ENCODE measurements around the gene KATNA1. TPM values are rescaled to one million over a fixed set of nuclear protein-coding genes. Genes with fewer than 3 reads are reported as not detected.

KATNA1 gene
- total and polyA plus RNA-seq, 9 of the 15 experiments (the other 6 are each of a cell fraction or from before 2014, with no cell fraction given), result 22.5 to 76.9 (median 45.0) TPM

DNA sequence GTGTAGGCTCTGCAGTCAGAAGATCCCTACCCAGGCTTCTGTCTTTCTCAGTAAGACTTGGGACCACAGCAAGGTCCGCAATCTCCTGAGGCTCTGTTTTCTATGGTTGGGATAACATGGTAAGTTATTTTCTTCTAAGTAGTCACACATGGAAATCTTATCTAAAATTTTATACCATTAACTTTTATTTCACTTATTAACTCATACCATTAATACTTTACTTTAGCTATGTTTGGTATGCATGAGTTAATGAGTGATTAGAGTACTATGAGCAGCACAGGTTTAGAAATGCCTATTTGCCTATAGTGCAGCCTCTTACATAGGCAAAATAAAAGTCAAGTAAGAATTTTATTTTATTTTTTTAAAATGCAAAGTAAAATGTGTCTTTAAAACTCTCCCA, 55.1 kb downstream of the KATNA1 start:
- peaks cover 67% of the 10 kb centered on the region for H3K36me3 ChIP-seq (ENCODE audit: control insufficient read depth, insufficient read depth, low read length)
- no peaks in the 10 kb centered on the region for H3K4me1 ChIP-seq (replicated peaks in 1 of 2; ENCODE audit: control insufficient read depth in 2 of 2, insufficient read depth in 2 of 2, low read length in 2 of 2)
- no peak overlapping the region for H3K9ac ChIP-seq (ENCODE audit: insufficient read depth in 1 of 2, low read depth in 2 of 2, low read length in 2 of 2)
- H3K9me1 ChIP-seq (ENCODE audit: control insufficient read depth, insufficient read depth, low read length), result no peaks in the 10 kb centered on the region
- no peaks in the 10 kb centered on the region for H3K79me2 ChIP-seq (ENCODE audit: control insufficient read depth, insufficient read depth, low read length)
- FAIRE-seq (no peak), DNase-seq (ENCODE audit: extremely low read depth in 1 of 4, low spot score in 3 of 4) (no peak), ATAC-seq (peak; percentile 23; the same call in 1 of the 3 replicates)
- no peak overlapping the region for H3K4me3 ChIP-seq
- no peaks in the 10 kb centered on the region for H3K9me3 ChIP-seq (replicated peaks; ENCODE audit: control insufficient read depth, insufficient read depth, low read depth, low read length)
- no peak overlapping the region for H3K27ac ChIP-seq (ENCODE audit: extremely low read depth, low read depth, low read length)
- ChIA-PET POLR2A (interaction anchor here (0.8 to 1.2 kb wide), 3 partner anchors 9 to 16 kb away, joined by 3 to 6 read pairs (median 3); no protein-coding TSS in a partner anchor), CTCF (ENCODE audit: low intra/inter-chr PET ratio) (no interaction called here)
- no peaks in the 10 kb centered on the region for H3K27me3 ChIP-seq (ENCODE audit: control insufficient read depth in 2 of 2, insufficient read depth in 2 of 2, low read length in 2 of 2)
- in situ Hi-C loops (cut with MboI), result no loop called here
- intact Hi-C loops (cut with micrococcal nuclease), result no loop called here
- H4K20me1 ChIP-seq (replicated peaks; ENCODE audit: control insufficient read depth, insufficient read depth, low read length), result no peaks in the 10 kb centered on the region
- H2AFZ ChIP-seq (ENCODE audit: low read depth, low read length), result no peak overlapping the region
- WGBS (ENCODE audit: insufficient coverage, low coverage, missing lambda C conversion rate), result 91% methylated on average over 1 of the region's 1 CpG
- BruUV-seq (replicated peaks), result no TSS peak
- H3K4me2 ChIP-seq (ENCODE audit: insufficient read depth, low read length), result no peak overlapping the region
- TF ChIP-seq PPARD (CRISPR knock-in tag; IDR thresholded peaks at IDR 0.05) (no peak), NCOA1 (IDR thresholded peaks at IDR 0.05; ENCODE audit: low read depth) (no peak), YBX1 (IDR thresholded peaks at IDR 0.05) (no peak), NR4A1 (CRISPR knock-in tag; IDR thresholded peaks at IDR 0.05) (no peak), NR4A1 (tag; IDR thresholded peaks at IDR 0.05) (no peak), TEAD2 (tag; IDR thresholded peaks at IDR 0.05) (no peak), RAD21 (CRISPR knock-in tag; conservative IDR thresholded peaks at IDR 0.05 in 1 of 2, IDR thresholded peaks at IDR 0.05 in 1 of 2) (no peak)
- TF ChIP-seq, protein P1, sequence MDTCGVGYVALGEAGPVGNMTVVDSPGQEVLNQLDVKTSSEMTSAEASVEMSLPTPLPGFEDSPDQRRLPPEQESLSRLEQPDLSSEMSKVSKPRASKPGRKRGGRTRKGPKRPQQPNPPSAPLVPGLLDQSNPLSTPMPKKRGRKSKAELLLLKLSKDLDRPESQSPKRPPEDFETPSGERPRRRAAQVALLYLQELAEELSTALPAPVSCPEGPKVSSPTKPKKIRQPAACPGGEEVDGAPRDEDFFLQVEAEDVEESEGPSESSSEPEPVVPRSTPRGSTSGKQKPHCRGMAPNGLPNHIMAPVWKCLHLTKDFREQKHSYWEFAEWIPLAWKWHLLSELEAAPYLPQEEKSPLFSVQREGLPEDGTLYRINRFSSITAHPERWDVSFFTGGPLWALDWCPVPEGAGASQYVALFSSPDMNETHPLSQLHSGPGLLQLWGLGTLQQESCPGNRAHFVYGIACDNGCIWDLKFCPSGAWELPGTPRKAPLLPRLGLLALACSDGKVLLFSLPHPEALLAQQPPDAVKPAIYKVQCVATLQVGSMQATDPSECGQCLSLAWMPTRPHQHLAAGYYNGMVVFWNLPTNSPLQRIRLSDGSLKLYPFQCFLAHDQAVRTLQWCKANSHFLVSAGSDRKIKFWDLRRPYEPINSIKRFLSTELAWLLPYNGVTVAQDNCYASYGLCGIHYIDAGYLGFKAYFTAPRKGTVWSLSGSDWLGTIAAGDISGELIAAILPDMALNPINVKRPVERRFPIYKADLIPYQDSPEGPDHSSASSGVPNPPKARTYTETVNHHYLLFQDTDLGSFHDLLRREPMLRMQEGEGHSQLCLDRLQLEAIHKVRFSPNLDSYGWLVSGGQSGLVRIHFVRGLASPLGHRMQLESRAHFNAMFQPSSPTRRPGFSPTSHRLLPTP (IDR thresholded peaks at IDR 0.05; ENCODE audit: borderline replicate concordance, extremely low read depth, insufficient read length), result no peak
- TF ChIP-seq, protein P2, sequence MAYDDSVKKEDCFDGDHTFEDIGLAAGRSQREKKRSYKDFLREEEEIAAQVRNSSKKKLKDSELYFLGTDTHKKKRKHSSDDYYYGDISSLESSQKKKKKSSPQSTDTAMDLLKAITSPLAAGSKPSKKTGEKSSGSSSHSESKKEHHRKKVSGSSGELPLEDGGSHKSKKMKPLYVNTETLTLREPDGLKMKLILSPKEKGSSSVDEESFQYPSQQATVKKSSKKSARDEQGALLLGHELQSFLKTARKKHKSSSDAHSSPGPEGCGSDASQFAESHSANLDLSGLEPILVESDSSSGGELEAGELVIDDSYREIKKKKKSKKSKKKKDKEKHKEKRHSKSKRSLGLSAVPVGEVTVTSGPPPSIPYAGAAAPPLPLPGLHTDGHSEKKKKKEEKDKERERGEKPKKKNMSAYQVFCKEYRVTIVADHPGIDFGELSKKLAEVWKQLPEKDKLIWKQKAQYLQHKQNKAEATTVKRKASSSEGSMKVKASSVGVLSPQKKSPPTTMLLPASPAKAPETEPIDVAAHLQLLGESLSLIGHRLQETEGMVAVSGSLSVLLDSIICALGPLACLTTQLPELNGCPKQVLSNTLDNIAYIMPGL (CRISPR knock-in tag; IDR thresholded peaks at IDR 0.05), result no peak
